H1 (cell line): ENCODE data around the gene RAB32. TPM values are rescaled to one million over a fixed set of nuclear protein-coding genes. Genes with fewer than 3 reads are reported as not detected.
A peak's percentile ranks its signal among the peaks of the same experiment; 100 is the strongest.

Experiments used
- CTCF ChIA-PET: fragments of 300-600 bp; sonication (Branson Sonifier 250); formaldehyde crosslinking; loops from one replicate; lab custom pipeline; 2021; ENCODE audit not compliant: partially characterized antibody; lab: Charles Lee
- POLR2A ChIA-PET: fragments of 300-600 bp; sonication (Branson Sonifier 250); formaldehyde crosslinking; loops from one replicate; lab custom pipeline; 2021; ENCODE audit warnings: inconsistent platforms; ENCODE audit not compliant: partially characterized antibody; lab: Charles Lee
- DNase-seq, 2 experiments: peaks; one replicate each; pipeline versions ENCODE4 v3.0.0 to v3.0.0-alpha.2; 2010 to 2022; ENCODE audit warnings: low spot score in 2 of 2, low read depth in 1 of 2, mixed read lengths in 1 of 2
- FAIRE-seq: peaks from 2 replicates; lab custom pipeline; 2011; peaks lifted over from hg19 to GRCh38; lab: Jason Lieb, UNC
- H2AFZ ChIP-seq: 2 replicates; pipeline ENCODE4 v1.8.1; 2012; ENCODE audit warnings: low read length, inconsistent platforms
- H2AK5ac ChIP-seq: 2 replicates; pipeline ENCODE4 v1.6.1; 2013; ENCODE audit warnings: low read depth, low read length
- H2BK120ac ChIP-seq: replicated peaks from 2 replicates; pipeline ENCODE3; 2013; ENCODE audit warnings: low read depth, low read length, inconsistent platforms
- H2BK12ac ChIP-seq: 2 replicates; pipeline ENCODE4 v1.6.1; 2013; ENCODE audit warnings: low read depth, low read length
- H2BK15ac ChIP-seq: 2 replicates; pipeline ENCODE4 v1.6.1; 2013; ENCODE audit warnings: low read length
- H2BK20ac ChIP-seq: 2 replicates; pipeline ENCODE4 v1.6.1; 2013; ENCODE audit warnings: low read length
- H2BK5ac ChIP-seq: 2 replicates; pipeline ENCODE4 v1.6.1; 2013; ENCODE audit warnings: low read depth, low read length
- H3K14ac ChIP-seq: 2 replicates; pipeline ENCODE4 v1.6.1; 2013; ENCODE audit warnings: inconsistent platforms; ENCODE audit not compliant: insufficient read length
- H3K18ac ChIP-seq: 2 replicates; pipeline ENCODE4 v1.6.1; 2013; ENCODE audit warnings: low read length; ENCODE audit errors: extremely low read depth
- H3K23ac ChIP-seq: 2 replicates; pipeline ENCODE4 v1.6.1; 2013; ENCODE audit warnings: inconsistent platforms; ENCODE audit not compliant: insufficient read length
- H3K23me2 ChIP-seq: 2 replicates; pipeline ENCODE4 v1.6.1; 2013; ENCODE audit warnings: low read depth, low read length
- H3K27ac ChIP-seq: 2 replicates; pipeline ENCODE4 v1.6.1; 2011; ENCODE audit warnings: low read depth, low read length, inconsistent platforms
- H3K27me3 ChIP-seq, 4 experiments: replicated peaks in 1 of 4; 1 replicate in 1 of 4; 2 replicates in 3 of 4; pipeline versions ENCODE4 v1.6.1 to v1.8.1; 2011 to 2013; ENCODE audit warnings: low read length in 3 of 4, mild to moderate bottlenecking in 3 of 4, inconsistent platforms in 2 of 4, mixed read lengths in 2 of 4, moderate library complexity in 1 of 4; ENCODE audit not compliant: control insufficient read depth in 3 of 4, insufficient read depth in 3 of 4; ENCODE audit errors: extremely low read depth in 1 of 4
- H3K36me3 ChIP-seq, 4 experiments: 2 replicates each; pipeline versions ENCODE4 v1.6.1 to v1.8.1; 2011 to 2013; ENCODE audit warnings: mild to moderate bottlenecking in 4 of 4, low read length in 3 of 4, moderate library complexity in 2 of 4, control low read depth in 1 of 4, inconsistent platforms in 1 of 4; ENCODE audit not compliant: insufficient read depth in 4 of 4, control insufficient read depth in 2 of 4
- H3K4ac ChIP-seq: replicated peaks from 2 replicates; pipeline ENCODE3; 2013; ENCODE audit warnings: low read length, low read depth, mixed read lengths, inconsistent platforms; ENCODE audit not compliant: insufficient read length
- H3K4me1 ChIP-seq, 4 experiments: replicated peaks in 1 of 4; 1 replicate in 1 of 4; 2 replicates in 3 of 4; pipeline versions ENCODE4 v1.6.1 to v1.8.1; 2011 to 2013; ENCODE audit warnings: low read length in 3 of 4, inconsistent platforms in 2 of 4, mixed read lengths in 1 of 4; ENCODE audit not compliant: insufficient read depth in 4 of 4, control insufficient read depth in 3 of 4
- H3K4me2 ChIP-seq, 2 experiments: 2 replicates each; pipeline versions ENCODE4 v1.6.1 to v1.8.1; 2011 to 2013; ENCODE audit warnings: low read depth in 2 of 2, low read length in 2 of 2, control low read depth in 1 of 2, inconsistent platforms in 1 of 2, mild to moderate bottlenecking in 1 of 2; ENCODE audit not compliant: insufficient read depth in 1 of 2
- H3K4me3 ChIP-seq, 4 experiments: fragments of 200-600, 300-600 bp in 1 of 4; sonication (generic), shearing (Covaris generic), sonication (Bioruptor Twin) in 1 of 4; 2 replicates each; pipeline versions ENCODE4 v1.5.1 to v1.8.1; 2011 to 2016; ENCODE audit warnings: low read length in 4 of 4, low read depth in 3 of 4, control low read depth in 2 of 4, inconsistent platforms in 2 of 4, mild to moderate bottlenecking in 2 of 4, mixed read lengths in 1 of 4, moderate library complexity in 1 of 4; ENCODE audit not compliant: insufficient read depth in 2 of 4; ENCODE audit errors: extremely low read depth in 1 of 4
- H3K56ac ChIP-seq: replicated peaks from 2 replicates; pipeline ENCODE3; 2013; ENCODE audit warnings: low read depth, mild to moderate bottlenecking, mixed read lengths, low read length, inconsistent platforms; ENCODE audit not compliant: insufficient read length
- H3K79me1 ChIP-seq: 2 replicates; pipeline ENCODE4 v1.6.1; 2013; ENCODE audit warnings: low read depth, low read length, control low read depth
- H3K79me2 ChIP-seq, 2 experiments: 2 replicates each; pipeline versions ENCODE4 v1.6.1 to v1.8.1; 2012 to 2013; ENCODE audit warnings: low read length in 2 of 2, mild to moderate bottlenecking in 2 of 2, inconsistent platforms in 1 of 2; ENCODE audit not compliant: insufficient read depth in 2 of 2, control insufficient read depth in 1 of 2
- H3K9ac ChIP-seq, 4 experiments: replicated peaks in 1 of 4; 1 replicate in 1 of 4; 2 replicates in 3 of 4; pipeline versions ENCODE4 v1.6.1 to v1.8.1; 2011 to 2013; ENCODE audit warnings: low read depth in 3 of 4, low read length in 3 of 4, control low read depth in 2 of 4, mild to moderate bottlenecking in 2 of 4, moderate library complexity in 2 of 4, inconsistent platforms in 1 of 4; ENCODE audit errors: extremely low read depth in 1 of 4
- H3K9me3 ChIP-seq, 2 experiments: 2 replicates each; pipeline versions ENCODE4 v1.6.1 to v1.8.1; 2012 to 2013; ENCODE audit warnings: mild to moderate bottlenecking in 2 of 2, moderate library complexity in 2 of 2, control low read depth in 1 of 2, inconsistent platforms in 1 of 2, low read depth in 1 of 2, low read length in 1 of 2, mixed read lengths in 1 of 2; ENCODE audit not compliant: insufficient read depth in 2 of 2
- H4K20me1 ChIP-seq, 2 experiments: replicated peaks in 1 of 2; 2 replicates each; pipeline versions ENCODE3 to v1.8.1; 2011 to 2013; ENCODE audit warnings: inconsistent platforms in 2 of 2, low read length in 2 of 2, mild to moderate bottlenecking in 1 of 2; ENCODE audit not compliant: insufficient read depth in 2 of 2, control insufficient read depth in 1 of 2
- H4K5ac ChIP-seq: 2 replicates; pipeline ENCODE4 v1.6.1; 2013; ENCODE audit warnings: low read length, low read depth, mixed read lengths, inconsistent platforms; ENCODE audit not compliant: insufficient read length
- H4K8ac ChIP-seq: 2 replicates; pipeline ENCODE4 v1.8.0; 2013; ENCODE audit warnings: mild to moderate bottlenecking, moderate library complexity, low read length, inconsistent platforms; ENCODE audit not compliant: insufficient read depth; ENCODE audit errors: extremely low read depth
- H4K91ac ChIP-seq: replicated peaks from 2 replicates; pipeline ENCODE3; 2013; ENCODE audit warnings: low read length, mixed read lengths, inconsistent platforms; ENCODE audit not compliant: insufficient read length
- CBX8 ChIP-seq: fragments of 300-800, 300-1000 bp; sonication (generic); IDR thresholded peaks from 2 replicates; pipeline ENCODE4 v1.7.1; 2016; ENCODE audit warnings: low read depth, low read length, borderline replicate concordance
- CTBP2 ChIP-seq: IDR thresholded peaks from 2 replicates; pipeline ENCODE4 v1.7.0; 2011; ENCODE audit warnings: borderline replicate concordance, mild to moderate bottlenecking, moderate library complexity, mixed read lengths, low read length; ENCODE audit not compliant: insufficient read depth, insufficient read length
- MAFK ChIP-seq: IDR thresholded peaks from 2 replicates; pipeline ENCODE4 v1.6.1; 2012; ENCODE audit warnings: low read depth, mild to moderate bottlenecking, improper control_type of control experiment, low read length
- POLR2AphosphoS5 ChIP-seq: IDR thresholded peaks from 2 replicates; pipeline ENCODE4 v1.6.1; 2011; ENCODE audit warnings: low read depth, low read length
- RFX5 ChIP-seq: IDR thresholded peaks from 2 replicates; pipeline ENCODE4 v1.6.1; 2011; ENCODE audit warnings: low read depth, low read length, improper control_type of control experiment, borderline replicate concordance
- RXRA ChIP-seq: IDR thresholded peaks from 2 replicates; pipeline ENCODE4 v1.6.1; 2011; ENCODE audit warnings: low read depth, mild to moderate bottlenecking, low read length, moderate library complexity; ENCODE audit not compliant: insufficient read depth
- SIN3A ChIP-seq, 2 experiments: IDR thresholded peaks in 1 of 2; conservative IDR thresholded peaks in 1 of 2; 2 replicates each; pipeline ENCODE4 v1.6.1; 2011 to 2012; ENCODE audit warnings: low read length in 2 of 2, improper control_type of control experiment in 1 of 2, low read depth in 1 of 2, mild to moderate bottlenecking in 1 of 2
- SP2 ChIP-seq: IDR thresholded peaks from 2 replicates; pipeline ENCODE4 v1.6.1; 2012; ENCODE audit warnings: mild to moderate bottlenecking, low read length, inconsistent platforms
- SRF ChIP-seq: IDR thresholded peaks from 2 replicates; pipeline ENCODE4 v1.6.1; 2011; ENCODE audit warnings: mild to moderate bottlenecking, low read depth, low read length, moderate library complexity
- TAF7 ChIP-seq: optimal IDR thresholded peaks from 2 replicates; pipeline ENCODE3; 2011; ENCODE audit warnings: low read depth, mild to moderate bottlenecking, inconsistent platforms, low read length, moderate library complexity, borderline replicate concordance
- TBP ChIP-seq: IDR thresholded peaks from 2 replicates; pipeline ENCODE4 v1.6.1; 2011; ENCODE audit warnings: low read depth, low read length, improper control_type of control experiment
- WGBS, 2 experiments: shearing (Covaris generic) in 1 of 2; methylation state at CpG; one replicate each; pipeline versions ENCODE4 v1.1.6 to v1.1.7; 2013 to 2015; ENCODE audit warnings: low lambda C conversion rate in 2 of 2, mixed read lengths in 2 of 2, inconsistent platforms in 1 of 2, low coverage in 1 of 2, missing lambda C conversion rate in 1 of 2; ENCODE audit not compliant: insufficient replicate concordance in 2 of 2, insufficient coverage in 1 of 2, insufficient read length in 1 of 2; ENCODE audit errors: extremely low coverage in 1 of 2, missing lambda C conversion rate in 1 of 2; 5-methylcytosine and 5-hydroxymethylcytosine counted together
- polyA plus RNA-seq, 7 experiments: library from polyadenylated mRNA; depleted of rRNA in 3 of 7; stranded (reverse) in 5 of 7; unstranded in 2 of 7; fragments of >200 nt in 5 of 7; fragments of 200-250 nt in 2 of 7; gene quantifications; 1 replicate in 5 of 7; 2 replicates in 1 of 7; 4 replicates in 1 of 7; pipeline versions ENCODE4 v1.2.1 to v1.2.3, GENCODE V29; 2011 to 2013; ENCODE audit warnings: missing spikeins in 2 of 7, mixed read lengths in 2 of 7
- total RNA-seq: library from RNA; stranded (reverse); fragmentation: NEBNext Ultra II Directional; extraction: Animal tissue kit (Norgen Biotek cat#: 25700); gene quantifications from 2 replicates; pipeline ENCODE4 v1.2.1, GENCODE V29; 2021
- TF ChIP-seq, protein P1 (sequence below): IDR thresholded peaks from 2 replicates; pipeline ENCODE4 v1.6.1; 2012; ENCODE audit warnings: inconsistent platforms

RAB32 gene
- total and polyA plus RNA-seq, 2 of the 8 experiments (the other 6 are each of a cell fraction or from before 2014, with no cell fraction given): 3.9 to 6.3 TPM

- H2BK12ac ChIP-seq: no peak overlapping the region
- no peaks in the 10 kb centered on the region for H3K79me2 ChIP-seq
- no peak overlapping the region for H3K4me3 ChIP-seq
- WGBS, 2 experiments: 89% methylated on average over 7 of the region's 7 CpGs; no CpG with 5 or more reads in 1 of the 2 experiments
- H3K27me3 ChIP-seq: no peaks in the 10 kb centered on the region
- H3K14ac ChIP-seq: no peak overlapping the region
- H3K9me3 ChIP-seq: no peaks in the 10 kb centered on the region
- no peak overlapping the region for H4K5ac ChIP-seq
- CTCF ChIA-PET: no interaction called here
- no peak overlapping the region for H2AFZ ChIP-seq
- no peak for DNase-seq
- no peaks in the 10 kb centered on the region for H3K4me1 ChIP-seq
- H3K9ac ChIP-seq: no peak overlapping the region
- POLR2A ChIA-PET: no interaction called here
- no peak overlapping the region for H2BK5ac ChIP-seq
- no peak overlapping the region for H2AK5ac ChIP-seq
- H3K36me3 ChIP-seq: peaks cover 0 to 7% (median 1%) of the 10 kb centered on the region in 4 experiments; a peak in 3 of 8 replicates
- TF ChIP-seq TBP (no peak), CTBP2 (no peak), SP2 (no peak), SIN3A (conservative IDR thresholded peaks at IDR 0.05 in 1 of 2, IDR thresholded peaks at IDR 0.05 in 1 of 2; ENCODE audit: low read depth in 1 of 2, low read length in 2 of 2) (no peak), SRF (no peak), CBX8 (no peak), RXRA (no peak), RFX5 (no peak), MAFK (no peak), POLR2AphosphoS5 (no peak), TAF7 (no peak)
- TF ChIP-seq, protein P1, sequence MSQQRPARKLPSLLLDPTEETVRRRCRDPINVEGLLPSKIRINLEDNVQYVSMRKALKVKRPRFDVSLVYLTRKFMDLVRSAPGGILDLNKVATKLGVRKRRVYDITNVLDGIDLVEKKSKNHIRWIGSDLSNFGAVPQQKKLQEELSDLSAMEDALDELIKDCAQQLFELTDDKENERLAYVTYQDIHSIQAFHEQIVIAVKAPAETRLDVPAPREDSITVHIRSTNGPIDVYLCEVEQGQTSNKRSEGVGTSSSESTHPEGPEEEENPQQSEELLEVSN: no peak
- TF ChIP-seq, all 59 proteins: peak for 0
- no peak overlapping the region for H3K4me2 ChIP-seq
- H3K27ac ChIP-seq: no peak overlapping the region
- H4K8ac ChIP-seq: no peak overlapping the region
- no peaks in the 10 kb centered on the region for H3K79me1 ChIP-seq
- H2BK15ac ChIP-seq: no peak overlapping the region
- no peaks in the 10 kb centered on the region for H3K23me2 ChIP-seq
- H3K4ac ChIP-seq: no peak overlapping the region
- no peak overlapping the region for H3K56ac ChIP-seq
- H2BK20ac ChIP-seq: no peak overlapping the region
- no peak overlapping the region for H4K91ac ChIP-seq
- peak overlapping the region; percentile 6 for H2BK120ac ChIP-seq
- no peak overlapping the region for H3K23ac ChIP-seq
- no peak for FAIRE-seq
- no peak overlapping the region for H3K18ac ChIP-seq
- no peaks in the 10 kb centered on the region for H4K20me1 ChIP-seq
These were observed 9.9 kb downstream of the RAB32 start for GRCh38 chr6:146553377-146554135.
